Measurements from ENCODE around the gene ENPEP.

DNA sequence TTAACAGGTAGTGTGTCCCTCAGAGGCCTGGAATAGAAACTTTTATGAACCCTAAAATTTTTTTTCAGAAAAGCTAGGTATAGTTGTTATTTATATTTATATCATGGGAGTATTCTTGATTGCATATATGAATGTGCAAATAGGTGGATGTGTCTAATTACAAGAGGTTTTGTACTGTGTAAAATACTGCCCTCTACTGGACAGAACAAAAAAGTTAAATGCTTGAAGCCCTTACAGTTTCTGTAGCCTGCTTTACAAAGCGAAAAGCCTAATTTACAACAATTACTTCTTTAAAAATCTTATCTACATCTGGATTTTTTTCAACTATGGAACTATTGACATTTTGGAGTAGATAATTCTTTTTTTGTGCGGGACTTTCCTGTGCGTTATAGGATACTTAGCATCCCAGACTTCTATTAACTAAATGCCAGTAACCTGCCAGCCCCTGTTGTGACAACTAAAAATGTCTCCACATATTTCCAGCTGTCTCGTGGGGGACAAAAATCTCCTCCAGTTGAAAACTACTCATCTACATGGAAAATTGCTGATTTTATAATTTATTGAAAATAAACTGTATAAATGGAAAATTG lies 35.1 kb downstream of the ENPEP start:
- no peak for TF ChIP-seq POLR2AphosphoS5 (IDR thresholded peaks at IDR 0.05; ENCODE audit: borderline replicate concordance, low read depth, low read length)
- no peak for TF ChIP-seq EZH2 (IDR thresholded peaks at IDR 0.05)
- TF ChIP-seq FOXP2 (optimal IDR thresholded peaks at IDR 0.05; ENCODE audit: control extremely low read depth, extremely low read length, insufficient read depth) = no peak

All from SK-N-MC (cell line).